ENCODE results near the gene DHRS7B.

The DHRS7B gene

DNA sequence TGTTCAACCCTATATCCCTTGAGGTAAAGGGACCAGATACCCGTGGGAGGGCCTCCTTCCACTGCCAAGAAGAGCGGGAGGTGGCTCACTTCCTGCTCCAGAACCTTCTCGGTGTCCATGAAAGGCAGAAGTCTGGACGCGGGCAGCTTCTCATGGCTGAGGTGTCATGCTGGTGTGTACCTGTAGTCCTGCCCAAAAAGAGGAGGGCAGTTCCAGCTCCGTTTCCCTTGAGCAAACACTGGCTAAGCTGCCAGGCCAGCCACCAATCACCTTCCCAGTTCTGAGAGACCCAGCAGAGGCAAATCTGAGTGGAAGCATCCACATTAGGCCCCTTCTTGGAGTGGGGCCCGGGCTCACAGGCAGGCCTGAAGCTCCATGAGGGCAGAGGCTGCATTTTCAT, 81.6 kb downstream of the DHRS7B start:
- Histone ChIP-seq H3K36me3 (ENCODE audit: low read depth) (peaks cover 50% of the 10 kb centered on the region), H3K27ac (ENCODE audit: poor library complexity, severe bottlenecking) (no peak overlapping the region), H3K4me3 (ENCODE audit: severe bottlenecking) (no peak overlapping the region)

DNA sequence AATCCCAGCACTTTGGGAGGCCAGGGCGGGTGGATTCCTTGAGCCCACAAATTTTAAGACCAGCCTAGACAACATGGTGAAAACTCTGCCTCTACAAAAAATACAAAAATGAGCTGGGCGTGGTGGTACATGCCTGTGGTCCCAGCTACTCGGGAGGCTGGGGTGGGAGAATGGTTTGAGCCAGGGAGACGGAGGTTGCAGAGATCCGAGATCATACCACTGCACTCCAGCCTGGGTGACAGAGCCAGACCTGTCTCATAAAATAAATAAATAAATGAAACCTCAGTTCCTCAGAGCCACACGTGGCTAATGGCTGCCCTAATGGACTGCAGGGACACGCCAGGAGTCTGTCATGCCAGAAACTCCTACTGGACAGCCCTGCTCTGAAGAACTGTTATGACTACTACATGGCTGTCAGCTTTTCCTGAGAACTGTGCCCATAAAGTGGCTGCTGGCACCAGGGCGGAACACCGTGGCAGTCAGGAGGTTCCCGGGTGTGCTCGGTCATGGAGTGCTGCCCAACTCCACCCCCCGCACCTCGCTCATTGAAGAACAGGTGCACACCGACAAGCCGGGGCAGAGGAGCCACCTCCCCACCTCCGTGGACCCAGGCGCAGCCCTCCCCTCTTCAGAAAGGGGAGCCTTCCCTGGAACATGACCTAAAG, 82.9 kb downstream of the DHRS7B start:
- TF ChIP-seq, protein P1, sequence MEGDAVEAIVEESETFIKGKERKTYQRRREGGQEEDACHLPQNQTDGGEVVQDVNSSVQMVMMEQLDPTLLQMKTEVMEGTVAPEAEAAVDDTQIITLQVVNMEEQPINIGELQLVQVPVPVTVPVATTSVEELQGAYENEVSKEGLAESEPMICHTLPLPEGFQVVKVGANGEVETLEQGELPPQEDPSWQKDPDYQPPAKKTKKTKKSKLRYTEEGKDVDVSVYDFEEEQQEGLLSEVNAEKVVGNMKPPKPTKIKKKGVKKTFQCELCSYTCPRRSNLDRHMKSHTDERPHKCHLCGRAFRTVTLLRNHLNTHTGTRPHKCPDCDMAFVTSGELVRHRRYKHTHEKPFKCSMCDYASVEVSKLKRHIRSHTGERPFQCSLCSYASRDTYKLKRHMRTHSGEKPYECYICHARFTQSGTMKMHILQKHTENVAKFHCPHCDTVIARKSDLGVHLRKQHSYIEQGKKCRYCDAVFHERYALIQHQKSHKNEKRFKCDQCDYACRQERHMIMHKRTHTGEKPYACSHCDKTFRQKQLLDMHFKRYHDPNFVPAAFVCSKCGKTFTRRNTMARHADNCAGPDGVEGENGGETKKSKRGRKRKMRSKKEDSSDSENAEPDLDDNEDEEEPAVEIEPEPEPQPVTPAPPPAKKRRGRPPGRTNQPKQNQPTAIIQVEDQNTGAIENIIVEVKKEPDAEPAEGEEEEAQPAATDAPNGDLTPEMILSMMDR (IDR thresholded peaks at IDR 0.05; ENCODE audit: poor library complexity, severe bottlenecking), result no peak
- Histone ChIP-seq H3K4me1 (ENCODE audit: insufficient read depth, poor library complexity, severe bottlenecking) (peaks cover 7% of the 10 kb centered on the region), H3K36me3 (ENCODE audit: low read depth) (peaks cover 50% of the 10 kb centered on the region), H3K27me3 (ENCODE audit: insufficient read depth, poor library complexity, severe bottlenecking) (no peaks in the 10 kb centered on the region), H3K4me3 (ENCODE audit: severe bottlenecking) (no peak overlapping the region), H3K27ac (ENCODE audit: poor library complexity, severe bottlenecking) (no peak overlapping the region), H3K9me3 (ENCODE audit: severe bottlenecking) (no peaks in the 10 kb centered on the region)
- no peak for ATAC-seq (ENCODE audit: low read depth)
- no peak for DNase-seq (ENCODE audit: low spot score)

More for the DNA sequence above, 81.6 kb downstream of the DHRS7B start:
- Histone ChIP-seq H3K27me3 (ENCODE audit: insufficient read depth, poor library complexity, severe bottlenecking) (no peaks in the 10 kb centered on the region), H3K4me1 (ENCODE audit: insufficient read depth, poor library complexity, severe bottlenecking) (peaks cover 7% of the 10 kb centered on the region), H3K9me3 (ENCODE audit: severe bottlenecking) (no peaks in the 10 kb centered on the region)
- TF ChIP-seq, protein P1 (IDR thresholded peaks at IDR 0.05; ENCODE audit: poor library complexity, severe bottlenecking), result no peak
- ATAC-seq (ENCODE audit: low read depth) (no peak), DNase-seq (ENCODE audit: low spot score) (no peak)

DNA sequence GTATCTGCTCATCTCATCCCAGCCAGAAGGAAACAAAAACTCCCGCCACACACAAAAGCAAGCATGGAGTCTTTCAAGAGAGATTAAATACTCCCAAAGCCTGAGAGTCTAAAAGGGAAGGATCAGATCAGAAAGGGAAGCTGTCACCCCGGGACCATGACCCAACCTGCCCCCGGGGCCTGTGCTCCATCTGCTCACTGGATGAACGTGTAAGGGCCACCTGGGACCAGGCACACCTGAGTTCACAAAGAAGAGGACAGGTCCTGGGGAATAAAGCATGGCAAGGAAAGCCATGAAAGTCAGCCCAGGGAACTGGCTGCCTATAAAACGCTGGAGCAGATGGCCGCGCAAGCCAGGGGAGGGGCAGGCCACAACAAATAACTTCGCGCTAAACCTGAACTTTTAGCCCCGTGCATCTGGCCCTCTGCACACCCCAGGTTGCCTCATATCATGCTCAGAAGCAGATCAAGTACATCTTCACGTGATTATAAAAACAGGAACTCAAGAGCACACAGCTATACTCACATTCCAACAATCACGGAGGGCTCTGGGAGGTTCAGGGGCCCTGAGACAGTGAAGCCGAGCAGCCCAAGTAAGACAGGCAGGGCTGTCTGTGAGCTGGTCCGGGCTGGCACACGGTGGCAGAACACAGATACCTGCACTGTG, 83.8 kb downstream of the DHRS7B start:
- Histone ChIP-seq H3K4me1 (ENCODE audit: insufficient read depth, poor library complexity, severe bottlenecking) (peaks cover 7% of the 10 kb centered on the region), H3K27ac (ENCODE audit: poor library complexity, severe bottlenecking) (no peak overlapping the region), H3K36me3 (ENCODE audit: low read depth) (peaks cover 50% of the 10 kb centered on the region), H3K27me3 (ENCODE audit: insufficient read depth, poor library complexity, severe bottlenecking) (no peaks in the 10 kb centered on the region), H3K9me3 (ENCODE audit: severe bottlenecking) (no peaks in the 10 kb centered on the region), H3K4me3 (ENCODE audit: severe bottlenecking) (no peak overlapping the region)
- DNase-seq (ENCODE audit: low spot score), result no peak
- TF ChIP-seq, protein P1 (IDR thresholded peaks at IDR 0.05; ENCODE audit: poor library complexity, severe bottlenecking), result no peak
- ATAC-seq (ENCODE audit: low read depth), result no peak

DNA sequence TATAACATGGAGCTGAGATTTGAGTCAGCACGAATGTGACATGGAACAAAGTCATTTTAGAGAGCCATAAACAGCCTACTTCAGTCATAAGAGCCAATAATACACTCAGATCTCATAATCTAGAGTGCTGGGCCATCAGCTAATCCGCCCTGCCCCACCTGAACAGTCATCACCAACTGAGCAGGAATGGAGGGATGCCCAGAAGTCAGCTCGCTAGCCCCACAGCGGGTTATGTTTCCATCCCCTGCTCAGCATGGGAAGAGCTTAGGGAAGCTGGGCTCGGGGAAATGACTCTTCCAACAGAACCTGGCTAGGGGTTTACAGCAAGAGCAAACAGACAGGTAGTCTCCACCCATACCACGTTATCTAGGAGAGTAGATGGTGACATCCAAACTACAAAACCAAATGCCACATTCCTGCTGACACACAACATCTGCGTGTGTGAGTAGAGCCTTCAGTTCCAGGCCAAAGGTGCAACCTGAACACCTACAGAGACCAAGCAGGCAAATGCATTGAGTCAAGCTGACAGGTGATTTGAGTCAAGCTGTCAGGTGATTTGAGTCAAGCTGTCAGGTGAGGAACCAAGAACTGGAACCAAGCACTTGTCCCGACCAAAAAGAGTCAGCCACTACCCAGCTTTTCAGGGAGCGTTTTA, 85.2 kb downstream of the DHRS7B start:
- Histone ChIP-seq H3K4me1 (ENCODE audit: insufficient read depth, poor library complexity, severe bottlenecking) (peaks cover 7% of the 10 kb centered on the region), H3K9me3 (ENCODE audit: severe bottlenecking) (no peaks in the 10 kb centered on the region), H3K4me3 (ENCODE audit: severe bottlenecking) (no peak overlapping the region), H3K27me3 (ENCODE audit: insufficient read depth, poor library complexity, severe bottlenecking) (no peaks in the 10 kb centered on the region), H3K36me3 (ENCODE audit: low read depth) (peaks cover 50% of the 10 kb centered on the region), H3K27ac (ENCODE audit: poor library complexity, severe bottlenecking) (no peak overlapping the region)
- DNase-seq (ENCODE audit: low spot score), result no peak
- no peak for ATAC-seq (ENCODE audit: low read depth)
- TF ChIP-seq, protein P1 (IDR thresholded peaks at IDR 0.05; ENCODE audit: poor library complexity, severe bottlenecking), result no peak

Data from RWPE2 (cell line).